ENCODE results near the gene ABLIM2.

Gene ABLIM2

DNA sequence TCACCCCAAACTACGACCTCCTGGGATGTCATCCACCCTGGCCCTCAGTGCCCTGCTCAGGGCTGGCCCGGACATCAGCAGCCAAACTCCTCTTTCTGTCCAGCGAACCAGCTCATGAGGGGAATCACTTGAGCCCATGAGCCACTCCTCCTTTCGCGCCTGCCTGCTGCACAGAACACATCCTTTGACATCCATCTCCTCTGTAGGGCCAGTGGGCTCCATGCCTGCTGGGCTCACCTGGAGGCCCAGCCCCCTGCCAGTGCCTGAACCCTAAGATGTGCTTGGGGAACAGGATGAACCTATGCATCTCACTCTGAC is 43.5 kb downstream of the ABLIM2 start:
- no peak for DNase-seq

DNA sequence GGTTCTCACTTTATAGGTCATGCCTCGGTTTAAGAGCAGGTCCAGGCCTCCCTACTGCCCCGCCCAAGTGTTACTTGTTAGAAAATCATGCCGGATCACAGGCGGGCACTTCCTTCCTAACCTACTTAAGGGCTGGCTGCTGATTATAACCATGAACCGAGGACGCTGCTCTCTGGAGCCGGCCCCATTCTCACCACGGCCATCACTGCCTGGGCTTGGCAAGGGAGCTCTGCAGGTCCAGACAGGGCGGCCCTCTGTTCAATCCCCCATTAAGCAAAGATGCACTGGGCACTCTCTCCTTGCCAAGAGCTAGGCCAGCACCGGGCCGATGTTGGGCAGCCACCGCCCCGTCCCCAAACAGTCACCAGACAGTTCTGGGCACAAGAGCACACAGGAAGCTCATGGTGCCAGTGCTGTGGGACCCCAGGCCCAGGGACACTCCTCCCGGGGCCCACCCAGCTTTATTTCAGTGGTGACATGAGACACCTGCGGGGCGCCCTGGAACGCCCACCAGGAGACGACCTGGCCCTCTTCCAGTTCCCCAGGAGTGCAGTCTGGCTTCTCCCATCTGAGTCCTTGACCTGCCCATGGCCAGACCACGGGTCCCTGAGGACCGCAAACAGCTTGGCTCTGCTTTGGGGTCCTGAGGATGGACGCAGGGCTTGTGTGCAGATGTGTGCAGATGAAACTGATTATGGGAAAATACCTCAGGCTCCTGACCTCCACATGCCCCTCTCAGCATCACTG is 44.0 kb downstream of the ABLIM2 start:
- no peak for DNase-seq

DNA sequence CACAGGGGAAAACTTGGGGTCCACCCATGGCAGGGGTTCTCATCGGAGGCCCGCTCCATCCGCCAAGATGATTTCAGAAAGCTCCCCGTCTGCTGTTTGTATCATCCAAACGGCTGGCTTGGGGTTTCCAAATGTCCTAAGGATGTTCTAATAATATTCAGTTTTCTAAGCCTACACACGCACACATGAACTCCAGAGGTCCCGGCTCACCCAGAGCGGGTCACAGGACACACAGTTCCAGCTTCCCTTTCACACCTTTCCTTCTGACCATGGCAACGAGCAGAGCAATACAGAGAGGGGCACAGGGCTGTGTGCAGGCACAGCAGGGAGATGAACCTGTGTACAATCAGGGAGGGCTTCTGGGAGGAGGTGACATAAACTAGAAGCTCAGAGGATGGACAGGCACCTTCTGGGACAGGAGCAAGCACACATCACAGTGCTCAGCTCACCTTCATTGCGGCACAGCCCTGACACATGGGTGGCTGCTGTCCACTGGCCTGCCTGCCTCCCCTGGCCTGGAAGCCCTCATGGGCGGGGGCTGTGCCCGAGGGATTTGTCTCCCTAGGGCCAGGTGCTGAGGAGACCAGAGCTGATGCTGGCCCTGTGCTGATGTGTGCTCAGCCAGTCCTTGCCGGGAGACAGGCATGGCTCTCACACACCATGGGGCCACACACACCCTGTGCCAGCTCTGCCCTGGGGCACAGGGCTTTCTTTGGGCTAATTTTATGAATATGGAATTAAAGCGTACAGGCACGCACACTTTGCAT is 44.8 kb downstream of the ABLIM2 start:
- DNase-seq = no peak

DNA sequence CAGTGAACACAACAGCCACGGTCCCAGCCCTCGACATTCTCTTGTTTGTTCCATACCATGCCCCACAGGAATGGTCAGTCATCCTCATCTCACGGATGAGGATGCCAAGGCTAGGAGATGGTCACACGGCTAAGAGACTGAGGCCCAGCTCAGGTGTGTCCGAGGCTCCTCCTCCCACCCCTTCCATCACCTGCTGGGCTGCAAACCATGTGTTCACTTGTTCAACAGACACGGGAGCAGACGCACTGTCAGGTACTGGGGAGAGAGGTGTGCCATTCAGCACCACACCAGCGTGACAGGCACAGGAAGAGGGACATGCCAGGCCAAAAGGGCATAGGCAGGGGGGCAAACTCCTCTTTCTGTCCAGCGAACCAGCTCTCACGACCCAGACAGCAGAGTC is 45.9 kb downstream of the ABLIM2 start:
- no peak for DNase-seq

DNA sequence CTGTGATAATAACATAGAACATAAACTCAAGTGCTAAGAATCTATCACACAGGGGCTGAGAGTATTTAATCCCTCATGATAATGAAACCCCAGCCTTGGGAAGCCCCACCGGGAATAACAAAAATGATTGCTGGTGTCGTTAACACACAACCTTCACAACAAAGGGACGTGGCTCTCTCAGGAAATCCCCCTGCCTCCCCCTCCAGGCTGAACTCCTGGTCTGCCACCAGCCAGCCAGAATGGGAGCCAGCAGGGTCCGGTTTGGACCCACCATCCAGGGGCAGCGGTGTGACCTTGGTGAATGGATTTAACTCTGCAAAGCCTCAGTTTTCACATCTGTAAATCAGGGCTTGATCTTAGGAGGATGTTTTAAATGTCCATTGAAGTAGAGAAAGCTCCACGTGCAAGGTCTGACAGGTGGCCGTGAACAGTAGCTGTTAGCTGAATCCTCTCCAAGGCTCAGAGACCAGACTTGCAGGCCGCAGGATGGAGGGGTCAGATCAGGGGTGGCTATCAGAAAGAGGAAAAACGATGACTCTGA is 46.5 kb downstream of the ABLIM2 start:
- no peak for DNase-seq

DNA sequence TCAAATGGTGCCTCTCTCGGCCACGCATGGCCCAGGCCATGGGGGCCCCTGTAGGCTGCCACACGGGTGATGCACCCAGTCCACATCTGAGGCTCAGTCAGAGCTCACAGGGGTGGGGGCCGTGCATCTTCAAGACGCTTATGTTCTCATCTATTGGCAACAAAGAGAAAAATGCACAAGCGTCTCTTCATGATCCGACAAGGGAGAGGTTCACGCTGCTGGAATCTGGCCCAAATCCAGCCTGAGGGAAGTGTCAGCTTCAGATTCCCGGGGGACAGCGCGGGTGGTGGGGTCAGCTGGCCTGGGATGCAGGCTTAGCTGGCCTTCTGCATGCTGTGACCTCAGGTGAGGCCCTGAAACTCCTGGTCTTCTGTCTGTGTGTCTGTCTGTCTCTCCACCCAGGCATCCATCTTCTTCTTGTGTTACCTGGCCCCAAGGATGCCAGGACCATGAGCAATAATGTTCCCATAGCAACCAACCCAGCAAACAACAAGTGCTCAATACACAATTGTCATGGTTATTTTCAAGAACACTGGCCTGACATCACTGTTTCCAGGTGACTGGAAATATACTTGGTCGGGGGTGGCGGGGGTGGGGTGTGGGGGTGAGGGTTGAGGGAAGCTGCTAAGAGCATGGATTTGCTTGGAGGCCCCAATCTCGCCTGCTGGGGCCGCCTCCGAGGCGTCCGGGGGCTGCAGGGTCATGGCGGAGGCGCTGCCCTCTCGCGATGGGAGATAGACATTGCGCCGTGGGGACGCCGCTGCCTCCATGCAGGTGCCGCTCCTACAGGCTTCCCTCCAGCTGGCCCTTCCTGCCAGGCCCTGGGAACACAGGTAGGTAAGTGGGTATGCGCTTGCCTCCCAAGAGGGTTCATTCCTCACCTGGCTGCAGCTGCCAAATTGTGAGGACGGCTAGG is 48.3 kb downstream of the ABLIM2 start:
- no peak for DNase-seq

DNA sequence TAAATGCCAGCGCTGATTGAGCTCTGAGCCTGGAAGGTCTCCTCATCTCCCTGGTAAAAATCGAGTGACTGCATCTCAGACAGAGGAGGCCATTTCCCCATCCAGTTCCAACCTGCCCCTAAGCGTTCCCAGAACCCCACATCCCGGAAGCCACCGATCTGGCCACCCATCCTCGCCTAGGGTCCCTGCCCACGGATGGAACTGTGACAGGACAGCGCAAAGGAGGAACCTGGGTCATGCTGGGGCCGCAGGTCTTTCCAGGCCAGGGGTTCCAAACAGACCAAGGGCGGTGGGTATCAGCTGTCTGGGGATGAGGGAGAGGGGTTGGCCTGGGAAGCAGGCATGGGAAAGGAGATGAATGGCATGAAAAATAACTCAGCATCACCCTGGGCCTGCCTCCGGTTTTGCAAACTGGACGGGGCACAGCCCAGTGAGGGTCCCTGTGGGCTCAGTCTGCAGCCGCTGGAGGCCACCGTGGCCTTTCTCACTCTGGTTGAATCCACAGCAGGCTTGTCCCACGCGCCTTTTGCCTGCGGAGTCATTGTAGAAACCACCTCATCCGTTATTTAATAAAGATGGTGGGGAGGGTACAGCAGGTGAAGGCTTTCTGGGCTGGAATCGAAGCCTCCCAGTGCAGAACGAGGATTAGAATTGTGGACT is 49.1 kb downstream of the ABLIM2 start:
- DNase-seq = no peak

DNA sequence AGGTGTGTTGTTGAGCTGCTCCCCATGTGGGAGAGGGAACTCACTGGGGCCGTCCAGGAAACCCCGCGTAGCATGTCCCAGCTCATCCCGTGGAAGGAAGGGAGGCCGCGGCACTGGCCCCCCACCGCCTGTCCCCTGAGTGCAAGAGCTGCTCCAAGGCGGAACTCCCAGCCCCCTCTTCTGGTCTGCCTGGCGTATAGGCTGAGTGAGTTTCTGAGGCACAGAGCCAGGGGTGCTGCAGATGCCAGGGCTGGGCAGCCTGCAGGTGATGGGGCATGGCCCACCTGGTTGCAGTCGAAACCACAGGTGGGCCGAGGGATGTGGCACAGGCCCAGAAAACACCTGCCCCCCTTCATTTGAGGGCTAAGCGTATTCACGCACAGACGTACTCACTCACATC is 49.6 kb downstream of the ABLIM2 start:
- DNase-seq = no peak

DNA sequence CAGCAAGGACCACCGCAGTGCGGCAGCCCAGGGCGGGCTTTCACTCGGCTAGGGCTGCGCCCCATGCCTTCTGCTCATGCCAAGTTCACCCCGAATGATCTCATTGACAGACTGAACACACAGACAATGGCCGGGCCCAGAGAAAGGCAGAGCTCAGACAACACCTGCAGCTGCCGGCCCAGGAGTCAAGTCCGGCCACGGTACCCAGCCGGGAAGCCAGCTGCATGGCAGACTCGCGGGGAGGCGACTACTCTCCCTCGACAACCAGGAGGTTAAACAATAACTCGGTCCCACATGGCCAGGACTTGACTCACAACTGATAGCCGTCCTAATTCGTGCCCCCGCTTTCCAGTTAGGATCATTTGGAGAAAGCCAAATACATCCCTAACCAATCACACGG is 50.4 kb downstream of the ABLIM2 start:
- no peak for DNase-seq

DNA sequence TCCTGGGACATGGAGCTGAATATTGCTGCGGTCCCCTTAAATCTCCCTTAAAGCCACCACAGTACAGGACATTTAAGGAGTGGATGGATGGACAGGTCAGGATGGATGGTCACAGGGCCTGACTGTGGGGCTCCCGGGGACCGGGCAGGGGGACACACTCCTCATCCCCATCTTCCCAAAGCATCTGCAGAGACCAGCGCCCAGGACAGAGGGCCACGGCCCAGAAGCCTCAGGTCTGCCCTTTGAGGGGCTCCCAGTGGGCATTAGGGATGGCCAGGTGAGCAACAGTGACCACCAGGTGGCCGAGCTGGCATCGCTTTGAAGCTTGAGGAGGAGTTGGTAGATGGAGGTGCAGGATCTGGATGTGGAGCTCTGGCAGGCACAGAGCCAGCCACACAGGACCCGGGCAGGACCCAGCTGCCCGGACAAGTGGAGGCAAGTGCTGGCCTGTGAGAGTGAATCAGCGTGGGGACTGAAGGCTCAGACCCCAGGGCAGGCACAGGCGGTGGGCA is 51.4 kb downstream of the ABLIM2 start:
- DNase-seq = no peak

DNA sequence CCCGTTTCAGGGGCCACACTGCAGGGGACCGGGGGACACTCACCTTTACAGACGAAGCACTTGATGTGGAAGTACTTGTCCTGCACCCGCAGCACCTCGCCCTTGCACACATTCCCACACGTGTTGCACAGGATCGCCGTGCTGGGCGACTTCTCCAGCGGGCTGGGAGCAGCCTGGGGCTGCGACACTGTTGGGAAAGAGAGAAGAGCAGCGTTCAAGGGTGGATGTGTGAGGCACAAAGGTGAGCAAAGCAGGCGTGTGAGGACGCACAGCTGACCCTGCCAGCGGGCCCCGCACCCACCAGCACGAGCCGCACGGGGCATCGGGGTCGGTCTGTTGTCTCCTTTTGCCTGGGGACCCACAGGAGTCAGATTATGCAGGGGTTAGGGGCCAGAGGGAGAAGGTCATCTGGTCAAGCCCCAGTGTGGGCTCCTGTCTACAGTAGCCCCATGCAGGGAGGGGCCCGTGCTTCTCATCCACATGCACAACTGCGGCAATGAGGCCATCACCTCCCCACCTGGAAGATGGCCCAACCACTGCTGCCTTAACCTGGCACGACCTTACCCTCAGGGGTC is 52.1 kb downstream of the ABLIM2 start:
- DNase-seq = no peak

DNA sequence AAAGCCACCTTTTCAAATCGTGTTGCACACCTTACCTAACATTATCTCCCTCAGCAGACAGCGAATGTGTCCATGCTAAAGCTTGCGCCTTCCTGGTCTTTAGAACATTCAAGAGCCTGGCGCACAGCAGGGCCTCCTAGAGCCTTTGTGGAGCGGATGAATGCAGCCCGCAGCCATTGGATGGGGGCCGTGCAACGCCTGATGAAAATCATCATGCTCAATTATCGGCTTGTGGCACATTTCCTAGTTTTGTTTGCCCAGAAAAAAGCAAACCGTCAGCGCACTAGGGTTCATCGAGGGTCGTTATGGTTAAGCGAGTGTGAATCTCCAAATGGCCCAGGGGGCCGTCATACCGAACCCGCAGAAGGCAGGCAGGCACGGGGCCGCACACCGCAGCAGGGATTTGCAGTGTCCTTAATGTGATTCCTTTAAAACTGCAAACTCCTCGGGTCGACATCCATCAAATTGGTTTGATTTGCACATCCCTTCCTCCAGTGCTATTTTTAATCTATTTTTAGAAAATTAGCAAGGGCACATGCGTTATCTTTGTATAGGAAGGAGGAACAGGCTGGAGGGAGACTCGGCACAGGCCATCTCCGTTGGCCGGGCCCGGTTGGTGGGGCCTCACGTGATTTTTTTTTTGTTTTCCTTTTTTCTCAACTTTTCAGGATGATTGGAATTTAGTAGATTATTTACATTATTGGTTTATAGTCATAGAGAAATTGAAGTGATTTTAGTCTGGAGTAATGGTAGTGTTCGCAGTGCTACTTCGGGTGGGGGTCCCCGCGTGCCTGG is 53.1 kb downstream of the ABLIM2 start:
- DNase-seq = no peak

DNA sequence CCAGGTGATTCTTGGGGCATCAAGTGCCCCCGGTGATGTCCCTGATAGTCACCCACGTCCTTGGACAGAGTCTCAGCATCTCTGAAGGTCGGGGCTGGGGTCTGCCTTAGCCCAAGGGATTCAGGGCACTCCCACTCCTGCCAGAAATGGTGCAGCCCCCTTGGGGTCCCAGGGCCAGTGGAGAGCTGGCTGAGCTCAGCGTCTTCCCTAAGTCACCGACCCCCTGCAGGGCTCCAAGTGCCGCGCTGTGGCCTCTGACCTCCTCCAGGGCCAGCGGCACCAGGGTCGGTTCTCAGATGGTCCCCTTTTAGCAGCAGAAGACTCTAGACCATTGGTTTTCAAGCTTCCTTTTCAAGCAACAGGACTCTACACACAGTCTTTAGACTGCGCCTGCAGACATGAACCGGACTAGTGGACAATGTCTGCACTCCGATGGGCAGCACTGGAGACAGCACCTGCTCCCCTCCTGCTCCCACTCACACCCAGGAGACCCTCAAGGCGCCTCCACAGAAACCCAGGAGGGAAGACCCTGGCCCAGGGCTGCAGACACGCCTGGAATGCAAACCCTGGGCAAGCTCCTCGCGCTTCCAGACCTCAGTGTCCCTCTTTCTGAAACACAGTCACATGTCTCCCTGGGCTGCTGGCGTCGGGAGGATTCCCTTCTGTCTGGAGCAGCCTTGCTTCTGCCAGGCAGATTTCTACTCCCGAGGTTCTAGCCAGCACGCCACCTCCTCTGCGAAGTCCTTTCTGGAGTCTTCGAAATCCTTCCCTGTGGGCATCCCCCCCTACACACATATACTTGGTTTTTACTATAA is 53.9 kb downstream of the ABLIM2 start:
- DNase-seq = no peak

DNA sequence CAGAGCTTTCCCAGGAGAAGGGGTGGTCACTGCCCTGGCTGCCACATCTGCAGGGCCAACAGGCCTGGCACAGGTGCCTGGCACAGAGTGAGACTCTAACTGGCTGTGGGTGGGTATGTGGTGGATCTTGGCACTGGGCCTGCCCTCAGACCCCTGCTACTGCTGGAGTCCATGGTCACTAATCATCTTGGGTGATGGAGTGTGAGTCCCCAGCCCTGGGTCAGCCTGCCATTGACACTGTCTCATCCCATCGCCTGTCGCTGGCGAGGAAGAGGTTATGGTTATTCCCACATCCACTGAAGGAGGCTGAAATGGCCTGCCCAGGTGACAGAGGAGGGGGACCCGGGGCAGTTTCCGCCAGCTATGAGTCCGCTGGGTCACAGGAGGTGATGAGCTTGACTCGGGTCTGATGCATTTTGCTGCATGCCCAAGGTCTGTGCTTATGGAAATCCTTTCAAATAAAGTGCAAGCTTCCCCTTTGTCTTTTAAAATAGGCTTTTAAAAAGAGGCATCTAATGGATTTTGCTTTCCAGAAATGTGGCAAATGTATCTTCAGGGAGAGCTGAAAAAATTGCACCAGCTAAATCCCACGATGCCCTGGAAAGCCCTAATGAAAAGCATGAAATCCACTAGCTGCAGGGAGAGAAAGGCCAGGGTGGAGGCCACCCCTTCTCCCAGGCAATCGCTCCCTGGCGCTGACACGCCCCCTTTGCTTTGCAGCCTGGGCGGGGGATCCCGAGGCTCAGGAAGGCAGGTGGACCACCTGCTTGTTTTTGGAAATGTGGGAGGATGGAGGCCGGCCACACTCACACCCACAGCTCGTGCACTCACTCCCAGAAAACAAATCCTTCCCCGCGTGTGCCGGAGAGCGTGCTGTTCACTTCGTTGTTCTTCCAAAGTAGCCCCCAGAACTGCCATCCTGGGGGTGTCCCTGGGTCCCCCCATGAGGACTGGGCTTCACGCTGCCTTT is 54.9 kb downstream of the ABLIM2 start:
- DNase-seq = no peak

DNA sequence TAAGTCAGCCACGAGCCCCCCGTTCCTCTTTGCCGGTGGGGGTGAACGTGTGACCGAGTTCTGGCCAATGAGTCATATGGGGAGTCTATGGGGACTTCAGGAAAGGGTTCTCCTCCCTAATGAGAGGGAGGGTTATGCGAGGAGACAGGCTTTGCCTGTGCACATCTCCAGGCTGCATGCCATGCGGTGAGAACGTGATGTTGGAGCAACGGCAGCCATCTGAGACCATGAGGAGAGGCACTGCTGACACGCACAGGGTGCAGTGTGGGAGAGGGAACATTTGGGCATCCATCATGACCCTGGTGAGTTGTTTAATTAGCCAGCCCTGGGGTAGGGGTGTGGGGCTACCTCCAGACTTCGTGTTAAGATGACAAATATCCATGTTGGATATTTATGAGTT is 55.8 kb downstream of the ABLIM2 start:
- no peak for DNase-seq

DNA sequence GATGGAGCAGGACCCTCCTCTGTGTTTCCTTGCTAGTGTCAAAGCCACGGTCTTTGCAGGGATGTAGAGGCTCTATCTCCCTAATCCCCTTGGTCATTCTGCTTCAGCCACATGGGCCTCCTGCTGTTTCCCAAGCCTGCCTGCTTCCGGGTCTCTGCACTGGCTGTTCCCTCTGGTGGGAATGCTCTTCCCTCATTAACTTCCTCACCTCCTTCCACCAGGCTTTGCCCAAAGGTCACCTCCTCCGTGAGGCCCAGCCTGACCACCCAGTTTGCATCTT is 56.6 kb downstream of the ABLIM2 start:
- no peak for DNase-seq

DNA sequence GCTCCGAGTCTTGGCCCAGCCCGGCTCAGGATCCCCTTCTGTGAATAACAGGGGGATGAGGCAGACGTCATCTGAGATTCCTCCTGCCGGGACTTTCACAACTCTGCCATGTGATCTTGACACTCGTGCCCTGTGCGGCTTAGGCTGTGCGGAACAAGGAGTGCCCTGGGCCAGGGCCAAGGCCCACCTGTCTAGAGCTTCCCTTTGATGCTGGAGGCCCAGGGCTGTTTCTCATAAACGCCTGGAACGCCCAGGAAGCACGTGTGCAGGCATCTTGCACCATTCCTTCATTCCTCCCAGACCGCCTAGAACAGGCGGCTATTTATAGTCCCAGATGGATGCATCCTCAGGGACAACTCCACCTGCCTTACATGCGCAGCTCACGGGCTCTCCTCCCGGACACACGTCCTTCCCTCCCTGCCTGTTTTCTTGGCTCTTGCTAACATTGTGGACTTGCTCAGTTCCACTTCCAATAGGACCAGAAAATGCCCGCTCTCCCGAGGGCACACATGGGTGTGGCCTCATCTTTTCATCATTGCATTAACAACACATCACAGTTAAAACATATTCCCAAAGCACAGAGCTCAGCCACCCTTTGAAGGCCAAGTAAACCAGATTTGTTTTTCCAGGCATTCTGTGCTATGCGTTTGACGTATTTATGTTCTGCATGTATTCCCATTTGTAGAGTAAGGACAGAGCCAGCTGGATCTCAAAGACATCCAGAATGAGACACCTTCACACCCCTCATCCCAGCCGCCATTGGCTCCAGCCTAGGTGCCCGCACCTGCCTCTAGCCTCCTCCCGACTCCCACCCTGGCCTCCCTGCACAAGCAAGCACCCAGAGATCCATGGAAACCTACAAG is 57.2 kb downstream of the ABLIM2 start:
- no peak for DNase-seq

DNA sequence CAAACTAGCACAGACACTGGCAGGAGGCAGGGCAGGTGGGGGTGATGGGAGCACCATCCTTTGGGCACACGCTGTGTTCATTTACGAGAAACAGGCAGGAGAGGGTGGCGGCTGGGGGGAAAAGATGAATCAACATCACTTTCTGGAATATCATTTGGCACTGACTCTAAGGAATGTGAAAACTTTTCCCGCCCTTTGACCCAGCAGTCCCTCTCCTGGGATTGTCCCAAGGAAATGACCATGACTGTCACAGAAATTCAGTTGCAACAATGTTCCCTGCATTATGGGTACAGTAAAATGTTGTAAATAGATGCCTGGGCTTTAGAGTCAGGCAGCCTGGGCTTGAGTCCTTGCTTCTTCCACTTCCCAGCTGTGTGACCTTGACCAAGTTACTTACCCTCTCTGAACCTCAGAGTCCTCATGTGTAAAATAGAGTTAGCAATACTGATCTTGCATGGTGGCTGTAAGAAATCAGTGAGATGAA is 58.6 kb downstream of the ABLIM2 start:
- no peak for DNase-seq

All from NK-92 treated with Interleukin-12 subunit alpha and Interleukin-12 subunit beta, amount 100 ng/mL, for 24 hours (cell line).